NCI-H2107 treated with DMSO at 0.1 percent for 48 hours (cell line): ENCODE data around the gene TRIP11.

Experiments
- DNase-seq: peaks from one replicate; lab custom pipeline; 2025; ENCODE audit not compliant: unreplicated experiment; lab: John Stamatoyannopoulos, UW

Gene TRIP11

DNA sequence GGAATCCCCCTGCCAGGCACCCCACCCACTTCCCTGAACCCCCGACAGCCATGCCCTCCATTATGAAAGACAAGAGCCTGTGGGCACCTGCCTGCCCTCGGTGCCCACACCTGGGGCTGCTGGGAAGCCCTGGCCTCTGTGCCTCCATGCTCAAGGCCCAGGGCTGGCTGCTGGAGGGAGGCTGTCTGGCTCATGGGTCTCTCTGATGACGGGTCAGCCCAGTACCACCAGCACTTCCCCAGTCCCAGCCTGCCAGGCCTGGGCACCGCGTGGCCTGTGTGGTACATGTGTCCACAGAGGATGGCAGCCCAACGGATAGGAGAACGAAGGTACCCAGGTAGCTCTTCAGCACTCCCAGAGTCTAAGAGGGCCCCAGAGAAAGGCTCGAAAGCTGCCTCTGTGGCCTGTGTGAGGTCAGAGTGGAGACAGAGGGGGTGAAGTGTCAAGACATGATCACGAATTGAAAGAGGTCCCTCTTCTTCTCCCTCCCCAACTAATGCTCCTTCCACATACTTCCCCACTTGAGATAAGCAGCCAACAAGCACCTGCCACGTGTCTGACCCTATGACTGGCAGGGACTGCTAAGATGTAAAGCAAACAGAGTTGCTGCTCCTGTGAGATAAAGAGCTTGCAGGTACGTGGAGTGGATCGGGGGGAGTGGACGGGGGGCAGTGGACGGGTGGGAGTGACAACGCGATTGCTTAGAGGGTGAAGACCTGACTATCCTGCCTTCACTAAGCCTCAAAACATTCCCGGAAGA, 113.5 kb downstream of the TRIP11 start:
- DNase-seq: no peak

DNA sequence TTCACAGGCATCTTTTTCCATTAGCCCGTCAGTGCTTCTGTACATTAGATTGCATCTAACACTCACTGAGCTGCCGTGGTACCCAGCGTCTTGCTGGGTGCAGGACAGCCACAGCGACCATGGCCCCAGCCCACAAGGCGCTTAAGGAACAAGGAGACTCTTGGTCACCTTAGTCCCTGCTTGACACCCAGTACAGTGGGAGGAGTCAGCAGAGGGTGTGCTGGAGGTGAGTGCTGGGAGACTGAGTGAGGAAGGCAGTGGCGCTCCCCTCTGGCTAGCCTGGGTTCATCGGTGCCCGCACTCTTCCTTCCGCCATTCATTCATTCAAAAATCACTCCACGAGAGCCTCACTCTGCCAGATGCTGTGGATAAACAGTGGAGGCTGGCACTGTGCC, 114.1 kb downstream of the TRIP11 start:
- DNase-seq: no peak

DNA sequence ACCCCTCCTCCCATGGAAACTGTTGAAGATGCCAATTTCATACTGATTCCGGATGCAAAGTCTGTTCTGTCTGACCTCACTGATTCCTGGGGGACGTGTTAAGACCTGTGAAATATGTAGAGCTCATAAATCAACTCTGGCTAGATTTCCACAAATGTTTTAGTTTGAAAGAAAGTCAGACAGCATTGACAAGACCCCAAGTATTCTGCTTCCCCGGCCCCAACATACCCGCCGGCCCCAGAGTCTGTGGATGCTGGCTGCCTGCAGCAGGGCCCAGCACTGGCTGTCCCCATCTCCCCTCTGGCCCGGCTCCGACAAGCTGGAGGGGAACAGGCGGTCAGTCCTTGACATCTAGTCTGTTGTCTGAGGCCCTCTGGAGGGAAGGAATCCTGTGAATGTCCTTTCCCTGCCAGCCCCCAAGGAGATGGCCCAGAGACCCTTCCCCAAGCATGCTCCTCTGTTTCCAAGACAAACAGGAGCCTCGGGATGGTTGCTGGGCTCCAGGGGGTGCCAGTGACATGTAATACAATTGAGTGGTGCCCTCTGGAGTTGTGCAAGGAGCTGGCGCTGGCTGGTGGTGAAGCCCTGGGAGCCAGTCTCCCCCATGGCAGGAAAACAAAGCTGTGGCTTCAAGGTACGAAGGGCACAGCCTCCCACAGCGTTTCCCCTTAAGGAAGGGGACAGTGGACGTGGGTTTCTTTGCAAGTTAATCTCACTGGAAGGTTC, 114.7 kb downstream of the TRIP11 start:
- no peak for DNase-seq

DNA sequence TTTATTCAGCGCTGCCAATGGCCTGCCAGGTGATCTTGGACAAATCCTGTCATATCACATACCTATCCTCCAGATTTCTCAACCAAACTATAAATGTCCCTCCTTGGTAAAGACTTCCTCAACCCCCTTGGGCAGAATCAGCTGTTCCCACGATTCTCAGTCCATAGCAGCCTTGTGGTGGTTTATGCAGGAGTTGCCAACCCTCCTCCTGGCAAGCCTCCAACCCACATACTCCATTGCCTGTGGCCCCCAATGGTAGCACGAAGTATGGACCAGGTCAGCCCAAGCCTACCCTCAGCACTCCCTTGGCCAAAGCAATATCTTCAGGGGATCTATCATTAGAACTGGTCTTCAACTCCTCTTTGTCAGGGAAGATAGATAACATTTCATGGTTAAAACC, 119.3 kb downstream of the TRIP11 start:
- DNase-seq: no peak

DNA sequence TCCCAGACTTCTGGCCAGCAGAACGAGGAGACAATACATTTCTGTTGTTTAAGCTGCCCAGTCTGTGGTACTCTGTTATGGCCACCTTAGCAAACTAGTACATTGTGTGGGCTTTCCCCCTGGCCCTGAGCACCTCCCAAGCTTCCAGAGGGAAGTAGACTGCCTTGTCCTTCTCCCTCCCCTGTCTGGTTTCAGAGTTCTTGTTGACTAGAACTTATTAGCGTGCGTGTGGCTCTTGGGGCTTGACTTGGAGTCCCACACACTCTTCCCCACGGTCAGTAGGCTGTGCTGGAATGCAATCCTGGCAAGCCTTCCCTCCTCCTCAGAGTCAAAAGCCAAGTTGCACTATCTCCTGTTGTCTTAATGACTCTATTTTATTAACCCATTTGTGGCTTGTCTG, 120.0 kb downstream of the TRIP11 start:
- no peak for DNase-seq

DNA sequence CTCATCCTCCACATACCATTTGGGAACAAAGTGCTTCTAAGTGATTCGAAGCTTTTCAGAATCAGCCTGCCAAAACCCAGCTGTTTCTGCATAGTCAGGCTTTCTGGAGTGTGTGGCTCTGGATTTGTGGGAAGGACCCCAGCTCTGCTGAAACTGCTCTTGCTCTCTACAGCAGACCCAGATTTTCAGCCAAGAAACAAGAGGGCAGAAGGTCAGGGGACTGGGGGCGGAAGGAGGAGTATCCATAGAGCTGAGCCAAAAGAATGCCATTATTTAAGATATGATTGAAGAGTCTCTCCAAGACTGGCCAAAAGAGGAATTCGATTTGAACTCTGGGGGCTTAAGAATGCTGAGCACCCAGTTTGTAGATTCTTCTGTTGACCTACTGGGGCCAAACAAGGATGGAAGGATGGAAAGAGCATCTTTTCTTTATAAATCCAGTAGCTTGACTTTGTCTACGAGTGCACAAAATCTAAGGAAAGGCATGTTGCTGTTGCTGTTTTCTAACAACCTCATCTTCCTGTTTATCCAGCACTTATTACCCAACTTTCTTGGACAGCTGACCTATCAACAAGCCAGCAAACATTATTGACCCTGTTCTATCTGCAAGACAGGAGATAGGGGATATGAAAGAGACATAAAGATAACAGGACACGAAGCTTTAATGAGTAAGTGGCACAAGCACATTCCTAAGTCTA, 121.5 kb downstream of the TRIP11 start:
- DNase-seq: no peak
